Panc1 (cell line): ENCODE measurements around the gene TMEM244. TPM values are rescaled to one million over a fixed set of nuclear protein-coding genes. Genes with fewer than 3 reads are reported as not detected.
A peak's percentile ranks its signal among the peaks of the same experiment; 100 is the strongest.

Source experiments
- ATAC-seq: fragments of 200-7000 bp; cut with Tn5 transposase; 2 replicates; pipeline ENCODE4 v1.9.1; 2020; ENCODE audit warnings: mild to moderate bottlenecking, moderate library complexity
- BruUV-seq: library from RNA; stranded (reverse); fragments of 400-500 nt; replicated peaks from 2 replicates; lab custom pipeline; 2021; lab: Mats Ljungman, UMichigan
- CTCF ChIA-PET: fragments of 300-600 bp; sonication (Branson Sonifier 250); formaldehyde crosslinking; loops from one replicate; lab custom pipeline; 2022; ENCODE audit warnings: antibody characterized with exemption; lab: Charles Lee
- POLR2A ChIA-PET: fragments of 300-600 bp; sonication (Branson Sonifier 250); formaldehyde crosslinking; loops from one replicate; lab custom pipeline; 2022; ENCODE audit warnings: antibody characterized with exemption; lab: Charles Lee
- DNase-seq: peaks from one replicate; pipeline ENCODE4 v3.0.0-alpha.2; 2010; ENCODE audit warnings: low read depth, low spot score
- H3K27ac ChIP-seq: 2 replicates; pipeline ENCODE4 v1.5.1; 2011; ENCODE audit warnings: mild to moderate bottlenecking, low read length, inconsistent platforms
- H3K27me3 ChIP-seq: fragments of 200-500 bp; sonication (Bioruptor generic); 2 replicates; pipeline ENCODE4 v1.6.0; 2014; ENCODE audit warnings: low read length, inconsistent platforms; ENCODE audit not compliant: control insufficient read depth, insufficient read depth
- H3K36me3 ChIP-seq: fragments of 200-500 bp; sonication (Bioruptor generic); 2 replicates; pipeline ENCODE4 v1.5.1; 2014; ENCODE audit warnings: inconsistent platforms, mild to moderate bottlenecking, low read length, moderate library complexity; ENCODE audit not compliant: control insufficient read depth, insufficient read depth
- H3K4me1 ChIP-seq: 2 replicates; pipeline ENCODE4 v1.5.1; 2011; ENCODE audit warnings: inconsistent platforms, mild to moderate bottlenecking, low read length, moderate library complexity; ENCODE audit not compliant: control insufficient read depth, insufficient read depth
- H3K4me3 ChIP-seq, 2 experiments: 2 replicates each; pipeline ENCODE4 v1.5.1; 2011 to 2012; ENCODE audit warnings: low read depth in 2 of 2, low read length in 2 of 2, mild to moderate bottlenecking in 2 of 2, inconsistent platforms in 1 of 2, moderate library complexity in 1 of 2
- H3K9me3 ChIP-seq: fragments of 200-500 bp; sonication (Bioruptor generic); 2 replicates; pipeline ENCODE4 v1.5.1; 2014; ENCODE audit warnings: low read depth, mild to moderate bottlenecking, inconsistent platforms, low read length, moderate library complexity; ENCODE audit not compliant: control insufficient read depth, insufficient read depth
- POLR2AphosphoS5 ChIP-seq: IDR thresholded peaks from 2 replicates; pipeline ENCODE4 v1.6.1; 2012; ENCODE audit warnings: mild to moderate bottlenecking, low read depth, low read length, moderate library complexity
- SIN3A ChIP-seq: IDR thresholded peaks from 2 replicates; pipeline ENCODE4 v1.6.1; 2012; ENCODE audit warnings: low read depth, mild to moderate bottlenecking, low read length, moderate library complexity, borderline replicate concordance; ENCODE audit not compliant: insufficient read depth
- TCF7L2 ChIP-seq: IDR thresholded peaks from 2 replicates; pipeline ENCODE4 v1.6.1; 2011; ENCODE audit warnings: mild to moderate bottlenecking, low read depth, low read length, inconsistent platforms
- in situ Hi-C: cut with HindIII; loops from 2 replicates; pipeline ENCODE4 v1.10.0; 2016; ENCODE audit warnings: low sequenced_read_pairs, low pct_unique_long_range_greater_than_20kb
- intact Hi-C: fragments of 100-400 bp; cut with micrococcal nuclease; formaldehyde crosslinking; loops from one replicate; pipeline ENCODE4 v1.10.0; 2022; ENCODE audit not compliant: unreplicated experiment
- total RNA-seq: library from RNA; stranded (reverse); gene quantifications from one replicate; pipeline ENCODE4 v1.2.1, GENCODE V29; 2021; ENCODE audit not compliant: unreplicated experiment
- TF ChIP-seq, protein P1 (sequence below), 2 experiments: IDR thresholded peaks; 2 replicates each; pipeline ENCODE4 v1.6.1; 2011 to 2012; ENCODE audit warnings: low read depth in 2 of 2, control low read depth in 1 of 2, low read length in 1 of 2, mild to moderate bottlenecking in 1 of 2, moderate library complexity in 1 of 2; ENCODE audit not compliant: insufficient read depth in 1 of 2
- TF ChIP-seq, protein P2 (sequence below): fragments of 450-650 bp; IDR thresholded peaks from 2 replicates; pipeline ENCODE4 v1.5.1; 2017; ENCODE audit warnings: mild to moderate bottlenecking

TMEM244 gene
- total RNA-seq, 1 experiment from 2014 or later: not detected

DNA sequence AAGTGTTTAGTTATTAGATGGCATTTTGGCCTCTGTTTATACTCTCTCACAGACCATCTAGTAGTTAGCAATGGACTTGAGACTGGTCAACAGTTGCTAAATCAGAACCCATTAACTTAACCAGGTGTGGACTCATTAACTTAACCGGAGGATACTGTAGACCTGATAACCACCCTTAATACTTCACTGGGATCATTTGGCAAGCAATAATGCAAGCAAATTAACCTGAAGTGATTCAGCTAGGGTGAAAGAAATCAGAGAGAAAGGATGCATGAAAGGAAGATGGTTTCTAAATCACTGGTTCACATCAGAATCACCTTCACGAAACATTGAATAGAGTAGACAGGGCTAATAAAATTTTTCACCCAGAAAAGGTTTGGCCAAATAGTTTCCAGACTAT lies 73.3 kb downstream of the TMEM244 start:
- H3K27me3 ChIP-seq: no peaks in the 10 kb centered on the region
- DNase-seq (no peak), ATAC-seq (no peak)
- POLR2A ChIA-PET: no interaction called here
- CTCF ChIA-PET: no interaction called here
- H3K36me3 ChIP-seq: no peaks in the 10 kb centered on the region
- TF ChIP-seq TCF7L2 (no peak), SIN3A (no peak), POLR2AphosphoS5 (no peak)
- TF ChIP-seq, protein P1, sequence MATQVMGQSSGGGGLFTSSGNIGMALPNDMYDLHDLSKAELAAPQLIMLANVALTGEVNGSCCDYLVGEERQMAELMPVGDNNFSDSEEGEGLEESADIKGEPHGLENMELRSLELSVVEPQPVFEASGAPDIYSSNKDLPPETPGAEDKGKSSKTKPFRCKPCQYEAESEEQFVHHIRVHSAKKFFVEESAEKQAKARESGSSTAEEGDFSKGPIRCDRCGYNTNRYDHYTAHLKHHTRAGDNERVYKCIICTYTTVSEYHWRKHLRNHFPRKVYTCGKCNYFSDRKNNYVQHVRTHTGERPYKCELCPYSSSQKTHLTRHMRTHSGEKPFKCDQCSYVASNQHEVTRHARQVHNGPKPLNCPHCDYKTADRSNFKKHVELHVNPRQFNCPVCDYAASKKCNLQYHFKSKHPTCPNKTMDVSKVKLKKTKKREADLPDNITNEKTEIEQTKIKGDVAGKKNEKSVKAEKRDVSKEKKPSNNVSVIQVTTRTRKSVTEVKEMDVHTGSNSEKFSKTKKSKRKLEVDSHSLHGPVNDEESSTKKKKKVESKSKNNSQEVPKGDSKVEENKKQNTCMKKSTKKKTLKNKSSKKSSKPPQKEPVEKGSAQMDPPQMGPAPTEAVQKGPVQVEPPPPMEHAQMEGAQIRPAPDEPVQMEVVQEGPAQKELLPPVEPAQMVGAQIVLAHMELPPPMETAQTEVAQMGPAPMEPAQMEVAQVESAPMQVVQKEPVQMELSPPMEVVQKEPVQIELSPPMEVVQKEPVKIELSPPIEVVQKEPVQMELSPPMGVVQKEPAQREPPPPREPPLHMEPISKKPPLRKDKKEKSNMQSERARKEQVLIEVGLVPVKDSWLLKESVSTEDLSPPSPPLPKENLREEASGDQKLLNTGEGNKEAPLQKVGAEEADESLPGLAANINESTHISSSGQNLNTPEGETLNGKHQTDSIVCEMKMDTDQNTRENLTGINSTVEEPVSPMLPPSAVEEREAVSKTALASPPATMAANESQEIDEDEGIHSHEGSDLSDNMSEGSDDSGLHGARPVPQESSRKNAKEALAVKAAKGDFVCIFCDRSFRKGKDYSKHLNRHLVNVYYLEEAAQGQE (IDR thresholded peaks at IDR 0.05; ENCODE audit: insufficient read depth in 1 of 2, low read depth in 2 of 2, low read length in 1 of 2): no peak
- no peak overlapping the region for H3K27ac ChIP-seq
- BruUV-seq: no TSS peak
- no peaks in the 10 kb centered on the region for H3K9me3 ChIP-seq
- in situ Hi-C loops: no loop called here
- no peak overlapping the region for H3K4me3 ChIP-seq
- no peaks in the 10 kb centered on the region for H3K4me1 ChIP-seq
- intact Hi-C loops: no loop called here

DNA sequence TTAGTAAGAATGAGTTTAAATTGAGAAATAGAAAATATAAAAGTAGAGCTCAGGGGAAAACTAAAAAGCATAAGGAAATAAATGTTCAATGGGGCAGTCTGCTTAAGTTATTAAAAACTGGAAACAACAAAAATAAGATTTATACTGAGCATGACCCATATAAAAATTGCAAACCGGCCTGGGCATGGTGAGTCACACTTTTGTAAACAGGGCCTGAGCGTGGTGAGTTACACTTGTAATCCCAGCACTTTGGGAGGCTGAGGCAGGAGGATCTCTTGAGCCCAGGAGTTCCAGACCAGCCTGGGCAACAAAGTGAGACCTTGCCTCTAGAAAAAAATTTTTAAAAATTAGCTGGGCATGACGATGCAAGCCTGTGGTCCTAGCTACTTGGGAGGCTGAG lies 74.6 kb downstream of the TMEM244 start:
- POLR2A ChIA-PET: no interaction called here
- no peaks in the 10 kb centered on the region for H3K4me1 ChIP-seq
- intact Hi-C loops: no loop called here
- H3K27me3 ChIP-seq: no peaks in the 10 kb centered on the region
- in situ Hi-C loops: no loop called here
- no TSS peak for BruUV-seq
- CTCF ChIA-PET: no interaction called here
- H3K36me3 ChIP-seq: no peaks in the 10 kb centered on the region
- no peak overlapping the region for H3K27ac ChIP-seq
- no peak overlapping the region for H3K4me3 ChIP-seq
- ATAC-seq: peak; percentile 69
- no peak for DNase-seq
- no peaks in the 10 kb centered on the region for H3K9me3 ChIP-seq
- TF ChIP-seq, protein P2, sequence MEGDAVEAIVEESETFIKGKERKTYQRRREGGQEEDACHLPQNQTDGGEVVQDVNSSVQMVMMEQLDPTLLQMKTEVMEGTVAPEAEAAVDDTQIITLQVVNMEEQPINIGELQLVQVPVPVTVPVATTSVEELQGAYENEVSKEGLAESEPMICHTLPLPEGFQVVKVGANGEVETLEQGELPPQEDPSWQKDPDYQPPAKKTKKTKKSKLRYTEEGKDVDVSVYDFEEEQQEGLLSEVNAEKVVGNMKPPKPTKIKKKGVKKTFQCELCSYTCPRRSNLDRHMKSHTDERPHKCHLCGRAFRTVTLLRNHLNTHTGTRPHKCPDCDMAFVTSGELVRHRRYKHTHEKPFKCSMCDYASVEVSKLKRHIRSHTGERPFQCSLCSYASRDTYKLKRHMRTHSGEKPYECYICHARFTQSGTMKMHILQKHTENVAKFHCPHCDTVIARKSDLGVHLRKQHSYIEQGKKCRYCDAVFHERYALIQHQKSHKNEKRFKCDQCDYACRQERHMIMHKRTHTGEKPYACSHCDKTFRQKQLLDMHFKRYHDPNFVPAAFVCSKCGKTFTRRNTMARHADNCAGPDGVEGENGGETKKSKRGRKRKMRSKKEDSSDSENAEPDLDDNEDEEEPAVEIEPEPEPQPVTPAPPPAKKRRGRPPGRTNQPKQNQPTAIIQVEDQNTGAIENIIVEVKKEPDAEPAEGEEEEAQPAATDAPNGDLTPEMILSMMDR: no peak
- TF ChIP-seq SIN3A (no peak), TCF7L2 (no peak), POLR2AphosphoS5 (no peak)
- TF ChIP-seq, protein P1 (IDR thresholded peaks at IDR 0.05; ENCODE audit: insufficient read depth in 1 of 2, low read depth in 2 of 2, low read length in 1 of 2): no peak
